Measurements from ENCODE around the gene AQP1. TPM values are rescaled to one million over a fixed set of nuclear protein-coding genes. Genes with fewer than 3 reads are reported as not detected.

AQP1 gene
- total RNA-seq, 1 donor = 25.0 TPM

DNA sequence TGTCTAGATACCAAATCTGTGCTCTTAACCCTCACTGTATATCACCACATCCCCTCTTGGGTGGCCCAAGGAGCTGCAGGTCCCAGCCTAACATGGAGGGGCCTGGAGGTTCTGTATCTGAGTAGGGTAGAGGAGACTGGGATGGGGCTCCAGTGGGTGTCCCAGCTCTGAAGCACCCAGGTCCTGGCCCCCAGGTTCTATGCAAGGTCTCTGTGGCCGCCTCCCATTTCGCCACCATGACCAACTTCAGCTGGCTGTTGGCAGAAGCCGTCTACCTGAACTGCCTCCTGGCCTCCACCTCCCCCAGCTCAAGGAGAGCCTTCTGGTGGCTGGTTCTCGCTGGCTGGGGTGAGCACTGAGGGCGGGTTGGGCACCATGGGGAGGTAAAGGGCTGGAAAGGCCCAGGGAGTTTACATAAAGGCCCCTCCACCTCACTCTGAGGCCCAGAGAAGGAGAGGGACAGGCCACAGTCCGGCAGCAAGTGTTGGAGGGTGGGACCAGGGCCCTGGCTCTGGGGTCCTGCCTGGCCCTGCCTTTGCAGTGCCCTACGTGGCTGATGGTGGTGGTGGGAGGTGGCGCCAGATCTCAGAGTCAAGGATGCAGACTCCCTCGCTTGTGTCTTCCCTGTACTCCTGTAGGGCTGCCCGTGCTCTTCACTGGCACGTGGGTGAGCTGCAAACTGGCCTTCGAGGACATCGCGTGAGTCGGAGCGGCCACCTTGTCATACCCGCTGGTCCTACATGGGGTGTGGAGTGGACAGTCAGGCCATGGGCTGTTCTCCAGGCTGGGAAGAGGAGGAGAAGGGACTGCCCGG lies 62.3 kb downstream of the AQP1 start:
- no peak for DNase-seq (ENCODE audit: low read depth)
- no peak overlapping the region for H3K4me3 ChIP-seq (ENCODE audit: low read depth, low read length)
- TF ChIP-seq, protein P1, sequence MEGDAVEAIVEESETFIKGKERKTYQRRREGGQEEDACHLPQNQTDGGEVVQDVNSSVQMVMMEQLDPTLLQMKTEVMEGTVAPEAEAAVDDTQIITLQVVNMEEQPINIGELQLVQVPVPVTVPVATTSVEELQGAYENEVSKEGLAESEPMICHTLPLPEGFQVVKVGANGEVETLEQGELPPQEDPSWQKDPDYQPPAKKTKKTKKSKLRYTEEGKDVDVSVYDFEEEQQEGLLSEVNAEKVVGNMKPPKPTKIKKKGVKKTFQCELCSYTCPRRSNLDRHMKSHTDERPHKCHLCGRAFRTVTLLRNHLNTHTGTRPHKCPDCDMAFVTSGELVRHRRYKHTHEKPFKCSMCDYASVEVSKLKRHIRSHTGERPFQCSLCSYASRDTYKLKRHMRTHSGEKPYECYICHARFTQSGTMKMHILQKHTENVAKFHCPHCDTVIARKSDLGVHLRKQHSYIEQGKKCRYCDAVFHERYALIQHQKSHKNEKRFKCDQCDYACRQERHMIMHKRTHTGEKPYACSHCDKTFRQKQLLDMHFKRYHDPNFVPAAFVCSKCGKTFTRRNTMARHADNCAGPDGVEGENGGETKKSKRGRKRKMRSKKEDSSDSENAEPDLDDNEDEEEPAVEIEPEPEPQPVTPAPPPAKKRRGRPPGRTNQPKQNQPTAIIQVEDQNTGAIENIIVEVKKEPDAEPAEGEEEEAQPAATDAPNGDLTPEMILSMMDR (IDR thresholded peaks at IDR 0.05; ENCODE audit: insufficient read depth, low read depth, low read length) = no peak

DNA sequence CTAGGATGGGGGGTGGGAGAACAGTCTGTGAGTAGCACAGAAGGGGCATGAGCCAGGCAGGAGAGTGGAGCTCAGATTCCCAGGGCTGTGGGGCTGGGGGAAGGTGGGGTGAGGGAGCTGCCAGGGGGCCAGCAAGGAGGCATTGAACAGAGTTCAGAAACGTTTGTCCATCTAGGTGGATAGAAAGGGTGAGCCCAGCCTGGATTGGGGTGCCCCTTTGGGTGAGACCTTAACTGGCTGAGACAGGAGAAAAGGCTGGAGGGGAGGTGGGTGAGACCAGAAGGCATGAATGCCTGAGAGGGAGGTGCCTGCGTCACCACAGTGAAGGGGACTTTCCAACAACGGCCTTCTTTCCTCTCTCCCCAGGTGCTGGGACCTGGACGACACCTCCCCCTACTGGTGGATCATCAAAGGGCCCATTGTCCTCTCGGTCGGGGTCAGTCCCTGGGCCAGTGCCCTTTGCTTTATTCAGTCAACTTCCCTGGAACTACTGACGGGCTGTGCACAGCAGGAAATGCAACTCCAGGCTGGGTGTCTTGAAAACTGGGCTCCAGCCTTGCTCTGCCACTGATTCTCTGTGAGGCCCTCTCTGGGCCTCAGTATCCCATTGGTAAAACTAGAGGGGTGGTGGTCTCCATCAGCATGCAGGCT lies 63.1 kb downstream of the AQP1 start:
- peak; percentile 47 for DNase-seq (ENCODE audit: low read depth)
- H3K4me3 ChIP-seq (ENCODE audit: low read depth, low read length) = no peak overlapping the region
- TF ChIP-seq, protein P1 (IDR thresholded peaks at IDR 0.05; ENCODE audit: insufficient read depth, low read depth, low read length) = peak; percentile 72

Other genes starting within 250 kb of the AQP1 start
- not detected in 2 replicates for gene CRHR2, start 229.4 kb upstream of the AQP1 start, total RNA-seq
- gene INMT, start 159.7 kb upstream of the AQP1 start, total RNA-seq = 15.8 and 48.4 TPM in 2 replicates
- 11.0 and 17.3 TPM in 2 replicates for gene MINDY4, start 140.4 kb upstream of the AQP1 start, total RNA-seq
- not detected in 2 replicates for gene GHRHR, start 52.1 kb downstream of the AQP1 start, total RNA-seq
- under 0.01 TPM in 1 of 2 replicates, not detected in the other for gene ADCYAP1R1, start 140.5 kb downstream of the AQP1 start, total RNA-seq

Data from fibroblast of villous mesenchyme (primary cell).